SK-N-MC (cell line): ENCODE data around the gene GTSE1.

Experiments used
- EZH2 ChIP-seq: fragments of 200-600 bp; sonication (generic); IDR thresholded peaks from one replicate; pipeline ENCODE4 v1.6.1; 2017; ENCODE audit warnings: antibody characterized with exemption
- POLR2AphosphoS5 ChIP-seq: IDR thresholded peaks from 2 replicates; pipeline ENCODE4 v1.6.1; 2012; ENCODE audit warnings: mild to moderate bottlenecking, low read depth, low read length, borderline replicate concordance

DNA sequence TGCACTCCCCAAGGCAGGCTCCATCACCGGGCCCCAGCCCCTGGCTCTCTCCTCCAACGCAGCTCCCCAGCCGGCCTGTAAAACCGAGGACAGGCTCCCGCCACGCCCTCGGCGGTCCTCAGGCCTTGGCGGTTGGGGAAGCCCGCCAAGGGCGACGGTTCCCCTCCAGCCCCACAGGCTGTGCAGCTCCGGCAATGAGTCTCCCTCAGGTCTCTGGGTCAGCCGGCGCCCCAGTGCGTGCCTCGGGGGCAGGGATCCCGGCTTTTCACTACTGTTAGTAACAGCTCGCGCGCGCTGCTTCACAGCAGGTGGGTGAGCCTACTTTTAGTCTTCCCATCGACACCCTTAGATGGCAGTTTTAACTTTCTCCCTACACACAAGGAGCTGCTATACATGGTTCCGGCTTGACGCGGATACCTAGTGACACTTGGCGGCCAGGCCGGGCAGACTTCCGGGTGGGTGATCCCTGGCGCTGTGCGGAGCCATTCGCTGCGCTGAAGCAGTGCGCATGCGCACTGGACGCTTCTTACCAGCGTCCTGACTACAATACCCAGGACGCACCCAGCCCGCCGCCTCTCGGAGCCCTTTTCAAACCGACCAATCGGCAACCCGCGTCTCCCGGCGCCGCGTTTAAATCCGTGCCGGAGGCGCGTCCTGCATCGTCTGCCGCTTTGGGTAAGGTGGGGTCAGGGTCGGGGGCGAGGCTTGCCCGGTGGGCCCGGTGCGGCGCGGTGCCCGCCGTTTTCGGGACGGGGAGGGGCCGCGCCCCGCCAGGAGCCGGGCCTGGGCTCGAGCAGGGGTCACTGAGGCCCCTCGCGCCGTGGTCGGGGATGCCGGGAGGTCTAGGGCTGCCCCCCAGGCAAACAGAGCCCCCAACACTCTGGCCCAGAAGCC, at the start of gene GTSE1:
- peak; percentile 77 for TF ChIP-seq POLR2AphosphoS5
- no peak for TF ChIP-seq EZH2
